H9 (cell line): ENCODE measurements around the gene RADIL. TPM values are rescaled to one million over a fixed set of nuclear protein-coding genes. Genes with fewer than 3 reads are reported as not detected.
A peak's percentile ranks its signal among the peaks of the same experiment; 100 is the strongest.

Experiments
- DNase-seq: peaks from one replicate; pipeline ENCODE4 v3.0.0-alpha.2; 2017
- H2AFZ ChIP-seq: one replicate; pipeline ENCODE4 v1.6.1; 2013; ENCODE audit warnings: mild to moderate bottlenecking, low read length, control low read depth, moderate library complexity
- H2AK5ac ChIP-seq: 2 replicates; pipeline ENCODE4 v1.6.1; 2013; ENCODE audit warnings: low read length, control low read depth, mixed read lengths; ENCODE audit not compliant: insufficient read length
- H2BK120ac ChIP-seq: one replicate; pipeline ENCODE4 v1.6.1; 2013; ENCODE audit warnings: low read depth, mild to moderate bottlenecking, low read length, control low read depth, inconsistent platforms; ENCODE audit not compliant: poor library complexity, severe bottlenecking
- H2BK12ac ChIP-seq: 2 replicates; pipeline ENCODE4 v1.6.1; 2013; ENCODE audit warnings: low read length, control low read depth, mixed read lengths, low read depth; ENCODE audit not compliant: insufficient read length
- H2BK15ac ChIP-seq: 2 replicates; pipeline ENCODE4 v1.6.1; 2013; ENCODE audit warnings: low read depth, low read length, control low read depth
- H2BK20ac ChIP-seq: one replicate; pipeline ENCODE4 v1.6.1; 2013; ENCODE audit warnings: low read depth, mild to moderate bottlenecking, low read length, control low read depth, inconsistent platforms; ENCODE audit not compliant: poor library complexity, severe bottlenecking
- H2BK5ac ChIP-seq: 2 replicates; pipeline ENCODE4 v1.6.1; 2013; ENCODE audit warnings: low read length, control low read depth, mixed read lengths; ENCODE audit not compliant: insufficient read length
- H3K14ac ChIP-seq: 2 replicates; pipeline ENCODE4 v1.6.1; 2013; ENCODE audit warnings: low read length, control low read depth; ENCODE audit not compliant: insufficient read depth
- H3K18ac ChIP-seq: 2 replicates; pipeline ENCODE4 v1.6.1; 2013; ENCODE audit warnings: low read depth, mild to moderate bottlenecking, mixed read lengths, low read length, control low read depth; ENCODE audit not compliant: insufficient read length
- H3K23ac ChIP-seq: 2 replicates; pipeline ENCODE4 v1.6.1; 2013; ENCODE audit warnings: low read length, control low read depth, mixed read lengths, low read depth; ENCODE audit not compliant: insufficient read length
- H3K23me2 ChIP-seq: 2 replicates; pipeline ENCODE4 v1.6.1; 2013; ENCODE audit warnings: low read depth, mild to moderate bottlenecking, mixed read lengths, low read length, control low read depth; ENCODE audit not compliant: insufficient read length, poor library complexity, severe bottlenecking
- H3K27ac ChIP-seq: 2 replicates; pipeline ENCODE4 v1.5.1; 2013; ENCODE audit warnings: low read length, control low read depth, mixed read lengths, low read depth; ENCODE audit not compliant: insufficient read length
- H3K27me3 ChIP-seq: 2 replicates; pipeline ENCODE4 v1.6.1; 2013; ENCODE audit warnings: low read length, control low read depth, inconsistent platforms; ENCODE audit not compliant: insufficient read depth
- H3K4ac ChIP-seq: 2 replicates; pipeline ENCODE4 v1.6.1; 2013; ENCODE audit warnings: low read depth, mild to moderate bottlenecking, control low read depth, inconsistent platforms, low read length, moderate library complexity
- H3K4me1 ChIP-seq: 2 replicates; pipeline ENCODE4 v1.6.1; 2013; ENCODE audit warnings: low read length, control low read depth, inconsistent platforms; ENCODE audit not compliant: insufficient read depth
- H3K4me2 ChIP-seq: 2 replicates; pipeline ENCODE4 v1.6.1; 2013; ENCODE audit warnings: low read length, control low read depth, mixed read lengths; ENCODE audit not compliant: insufficient read length, insufficient read depth
- H3K56ac ChIP-seq: 2 replicates; pipeline ENCODE4 v1.6.1; 2013; ENCODE audit warnings: low read depth, mild to moderate bottlenecking, mixed read lengths, low read length, control low read depth; ENCODE audit not compliant: insufficient read length
- H3K79me1 ChIP-seq: 2 replicates; pipeline ENCODE4 v1.6.1; 2013; ENCODE audit warnings: low read depth, mild to moderate bottlenecking, moderate library complexity, low read length, control low read depth, inconsistent platforms; ENCODE audit not compliant: insufficient read depth, poor library complexity, severe bottlenecking
- H3K79me2 ChIP-seq: 2 replicates; pipeline ENCODE4 v1.6.1; 2013; ENCODE audit warnings: low read length, control low read depth, inconsistent platforms; ENCODE audit not compliant: insufficient read depth
- H3K9ac ChIP-seq: 2 replicates; pipeline ENCODE4 v1.6.1; 2013; ENCODE audit warnings: low read length, control low read depth, mixed read lengths; ENCODE audit not compliant: insufficient read length; ENCODE audit errors: extremely low read depth
- H3K9me3 ChIP-seq: one replicate; pipeline ENCODE4 v1.6.1; 2013; ENCODE audit warnings: low read depth, low read length, inconsistent platforms; ENCODE audit not compliant: control insufficient read depth
- H3T11ph ChIP-seq: one replicate; pipeline ENCODE4 v1.6.1; 2013; ENCODE audit warnings: mild to moderate bottlenecking, low read length, control low read depth, inconsistent platforms
- H4K20me1 ChIP-seq: one replicate; pipeline ENCODE4 v1.6.1; 2013; ENCODE audit not compliant: control insufficient read depth, insufficient read length, insufficient read depth
- H4K5ac ChIP-seq: 2 replicates; pipeline ENCODE4 v1.6.1; 2013; ENCODE audit warnings: low read depth, mild to moderate bottlenecking, mixed read lengths, low read length, control low read depth; ENCODE audit not compliant: insufficient read length
- H4K8ac ChIP-seq: replicated peaks from 2 replicates; pipeline ENCODE4 v1.6.1; 2013; ENCODE audit warnings: low read length, control low read depth, mixed read lengths, low read depth; ENCODE audit not compliant: insufficient read length
- H4K91ac ChIP-seq: 2 replicates; pipeline ENCODE4 v1.6.1; 2013; ENCODE audit warnings: low read depth, mild to moderate bottlenecking, moderate library complexity, mixed read lengths, low read length, control low read depth; ENCODE audit not compliant: insufficient read length
- H3K27ac Mint-ChIP-seq, 3 experiments: 2 replicates in 2 of 3; 3 replicates in 1 of 3; pipeline ENCODE4 v1.8.0; 2020 to 2021; ENCODE audit warnings: mixed read lengths in 3 of 3, mild to moderate bottlenecking in 1 of 3, moderate library complexity in 1 of 3
- H3K27me3 Mint-ChIP-seq: 2 replicates; pipeline ENCODE4 v1.8.0; 2021; ENCODE audit warnings: low read depth, mild to moderate bottlenecking, moderate library complexity, mixed read lengths
- H3K36me3 Mint-ChIP-seq, 3 experiments: 2 replicates in 2 of 3; 3 replicates in 1 of 3; pipeline ENCODE4 v1.8.0; 2020 to 2021; ENCODE audit warnings: low read depth in 3 of 3, mixed read lengths in 3 of 3; ENCODE audit not compliant: insufficient read depth in 1 of 3
- H3K4me1 Mint-ChIP-seq, 2 experiments: 2 replicates each; pipeline ENCODE4 v1.8.0; 2020; ENCODE audit warnings: mixed read lengths in 2 of 2
- H3K4me3 Mint-ChIP-seq, 2 experiments: 2 replicates in 1 of 2; 3 replicates in 1 of 2; pipeline ENCODE4 v1.8.0; 2020 to 2021; ENCODE audit warnings: mild to moderate bottlenecking in 2 of 2, mixed read lengths in 2 of 2, moderate library complexity in 1 of 2
- H3K9me3 Mint-ChIP-seq, 2 experiments: 2 replicates in 1 of 2; 3 replicates in 1 of 2; pipeline ENCODE4 v1.8.0; 2020; ENCODE audit warnings: mild to moderate bottlenecking in 2 of 2, mixed read lengths in 2 of 2, moderate library complexity in 1 of 2
- WGBS: extraction: QIAGEN DNeasy Blood & Tissue Kit; methylation state at CpG from one replicate; pipeline ENCODE4 v1.1.7; 2013; ENCODE audit warnings: missing lambda C conversion rate, low lambda C conversion rate, mixed read lengths; ENCODE audit not compliant: insufficient read length; ENCODE audit errors: extremely low coverage; 5-methylcytosine and 5-hydroxymethylcytosine counted together
- total RNA-seq: library from RNA; stranded (reverse); gene quantifications from 2 replicates; pipeline ENCODE4 v1.2.1, GENCODE V29; 2021
- TF ChIP-seq, protein P1 (sequence below): fragments of 200-600 bp; sonication (generic); conservative IDR thresholded peaks from 3 replicates; pipeline ENCODE4 v1.8.0; 2021; ENCODE audit warnings: antibody characterized with exemption, mild to moderate bottlenecking

RADIL gene
- total RNA-seq, 1 experiment from 2014 or later: 4.7 TPM

DNA sequence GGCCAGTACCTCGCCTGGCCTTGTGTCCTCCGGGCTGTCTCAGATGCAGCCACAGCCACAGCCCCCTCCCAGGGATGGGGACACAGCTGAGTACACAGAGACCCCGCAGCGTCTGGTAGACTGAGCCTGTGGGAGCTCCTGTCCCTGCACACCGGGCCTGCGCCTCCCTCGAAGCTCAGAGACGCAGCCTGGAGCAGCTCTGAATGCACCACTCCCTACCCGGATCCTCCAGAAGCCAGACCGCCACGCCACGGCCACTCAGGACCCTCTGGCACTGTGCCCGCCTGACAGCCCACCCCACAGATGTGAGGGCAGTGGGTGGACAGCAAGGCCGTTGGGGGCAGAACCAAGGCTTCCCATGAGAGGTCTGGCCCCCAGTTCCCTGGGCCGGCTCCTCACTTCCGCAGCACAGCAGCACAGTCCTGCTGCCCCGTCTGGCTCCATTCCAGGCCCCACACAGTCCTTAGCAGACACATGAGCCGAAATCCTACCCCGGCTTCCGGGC, 62.5 kb downstream of the RADIL start:
- no peaks in the 10 kb centered on the region for H3K9me3 Mint-ChIP-seq
- H3K14ac ChIP-seq: no peak overlapping the region; the same call in 1 of the 2 replicates
- H2BK5ac ChIP-seq: no peak overlapping the region
- no peak overlapping the region for H3K27ac Mint-ChIP-seq
- no peaks in the 10 kb centered on the region for H4K20me1 ChIP-seq
- no peaks in the 10 kb centered on the region for H3K23me2 ChIP-seq
- no peak overlapping the region for H2BK12ac ChIP-seq
- H2BK15ac ChIP-seq: no peak overlapping the region
- DNase-seq: peak; percentile 21
- no peaks in the 10 kb centered on the region; a peak in 1 of 7 replicates for H3K36me3 Mint-ChIP-seq
- H2BK120ac ChIP-seq: no peak overlapping the region
- no peaks in the 10 kb centered on the region for H3K79me2 ChIP-seq
- H3K9me3 ChIP-seq: no peaks in the 10 kb centered on the region
- H3K27ac ChIP-seq: no peak overlapping the region
- no peak overlapping the region for H2AFZ ChIP-seq
- no peak overlapping the region for H3K56ac ChIP-seq
- H3K79me1 ChIP-seq: no peaks in the 10 kb centered on the region
- no peak overlapping the region for H4K5ac ChIP-seq
- H3K4ac ChIP-seq: no peak overlapping the region
- H3K27me3 ChIP-seq: no peaks in the 10 kb centered on the region
- H3K4me1 ChIP-seq: no peaks in the 10 kb centered on the region
- H3K9ac ChIP-seq: no peak overlapping the region
- TF ChIP-seq, protein P1, sequence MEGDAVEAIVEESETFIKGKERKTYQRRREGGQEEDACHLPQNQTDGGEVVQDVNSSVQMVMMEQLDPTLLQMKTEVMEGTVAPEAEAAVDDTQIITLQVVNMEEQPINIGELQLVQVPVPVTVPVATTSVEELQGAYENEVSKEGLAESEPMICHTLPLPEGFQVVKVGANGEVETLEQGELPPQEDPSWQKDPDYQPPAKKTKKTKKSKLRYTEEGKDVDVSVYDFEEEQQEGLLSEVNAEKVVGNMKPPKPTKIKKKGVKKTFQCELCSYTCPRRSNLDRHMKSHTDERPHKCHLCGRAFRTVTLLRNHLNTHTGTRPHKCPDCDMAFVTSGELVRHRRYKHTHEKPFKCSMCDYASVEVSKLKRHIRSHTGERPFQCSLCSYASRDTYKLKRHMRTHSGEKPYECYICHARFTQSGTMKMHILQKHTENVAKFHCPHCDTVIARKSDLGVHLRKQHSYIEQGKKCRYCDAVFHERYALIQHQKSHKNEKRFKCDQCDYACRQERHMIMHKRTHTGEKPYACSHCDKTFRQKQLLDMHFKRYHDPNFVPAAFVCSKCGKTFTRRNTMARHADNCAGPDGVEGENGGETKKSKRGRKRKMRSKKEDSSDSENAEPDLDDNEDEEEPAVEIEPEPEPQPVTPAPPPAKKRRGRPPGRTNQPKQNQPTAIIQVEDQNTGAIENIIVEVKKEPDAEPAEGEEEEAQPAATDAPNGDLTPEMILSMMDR: no peak
- no peak overlapping the region for H3T11ph ChIP-seq
- H3K4me3 Mint-ChIP-seq: no peak overlapping the region
- no CpG with 5 or more reads among the region's 20 CpGs for WGBS
- H3K23ac ChIP-seq: no peak overlapping the region
- no peaks in the 10 kb centered on the region; the same call in 1 of the 2 replicates for H3K27me3 Mint-ChIP-seq
- H4K91ac ChIP-seq: no peak overlapping the region
- H3K18ac ChIP-seq: no peak overlapping the region
- H3K4me2 ChIP-seq: no peak overlapping the region
- H2AK5ac ChIP-seq: no peak overlapping the region
- no peaks in the 10 kb centered on the region for H3K4me1 Mint-ChIP-seq
- no peak overlapping the region for H4K8ac ChIP-seq
- no peak overlapping the region for H2BK20ac ChIP-seq
